H1 (cell line): ENCODE results near the gene BSPRY.
A peak's percentile ranks its signal among the peaks of the same experiment; 100 is the strongest.

Experiments
- ATF2 ChIP-seq: IDR thresholded peaks from 2 replicates; pipeline ENCODE4 v1.6.1; 2012; ENCODE audit warnings: low read length, inconsistent platforms
- ATF3 ChIP-seq: IDR thresholded peaks from 2 replicates; pipeline ENCODE4 v1.6.1; 2011; ENCODE audit warnings: low read depth, mild to moderate bottlenecking, low read length; ENCODE audit not compliant: insufficient read depth
- BRCA1 ChIP-seq: IDR thresholded peaks from 2 replicates; pipeline ENCODE4 v1.6.1; 2012; ENCODE audit warnings: low read depth, low read length, improper control_type of control experiment
- CEBPB ChIP-seq: IDR thresholded peaks from 2 replicates; pipeline ENCODE4 v1.6.1; 2012; ENCODE audit warnings: low read depth, low read length
- CTCF ChIP-seq, 3 experiments: IDR thresholded peaks; 1 replicate in 2 of 3; 2 replicates in 1 of 3; pipeline versions ENCODE4 v1.5.1 to v1.6.1; 2011; ENCODE audit warnings: low read length in 3 of 3, mild to moderate bottlenecking in 3 of 3, inconsistent platforms in 2 of 3, low read depth in 1 of 3, moderate library complexity in 1 of 3; ENCODE audit not compliant: insufficient read depth in 1 of 3; ENCODE audit errors: control extremely low read depth in 1 of 3
- HDAC6 ChIP-seq: IDR thresholded peaks from one replicate; pipeline ENCODE4 v1.7.1; 2012; ENCODE audit warnings: low read depth, mild to moderate bottlenecking, inconsistent platforms, low read length, moderate library complexity
- JUN ChIP-seq: IDR thresholded peaks from 2 replicates; pipeline ENCODE4 v1.6.1; 2011; ENCODE audit warnings: low read depth, mild to moderate bottlenecking, improper control_type of control experiment, low read length
- POLR2A ChIP-seq, 2 experiments: IDR thresholded peaks; 1 replicate in 1 of 2; 2 replicates in 1 of 2; pipeline ENCODE4 v1.6.1; 2011; ENCODE audit warnings: low read depth in 2 of 2, low read length in 2 of 2, mild to moderate bottlenecking in 2 of 2; ENCODE audit errors: control extremely low read depth in 1 of 2
- SIX5 ChIP-seq: IDR thresholded peaks from 2 replicates; pipeline ENCODE4 v1.6.1; 2011; ENCODE audit warnings: mild to moderate bottlenecking, low read depth, low read length
- TAF1 ChIP-seq: IDR thresholded peaks from 2 replicates; pipeline ENCODE4 v1.6.1; 2011; ENCODE audit warnings: mild to moderate bottlenecking, low read depth, low read length
- TBP ChIP-seq: IDR thresholded peaks from 2 replicates; pipeline ENCODE4 v1.6.1; 2011; ENCODE audit warnings: low read depth, low read length, improper control_type of control experiment
- ZNF274 ChIP-seq: IDR thresholded peaks from 2 replicates; pipeline ENCODE4 v1.7.0; 2012; ENCODE audit warnings: low read length, borderline replicate concordance; ENCODE audit errors: extremely low read depth

- TF ChIP-seq CEBPB (no peak), TAF1 (no peak), CTCF (IDR thresholded peaks at IDR 0.05; ENCODE audit: control extremely low read depth in 1 of 3, insufficient read depth in 1 of 3, low read depth in 1 of 3, low read length in 3 of 3) (peak in 2 of 3 experiments; percentile 39 to 43; a peak in 2 of 4 replicates), ATF3 (no peak), SIX5 (no peak), JUN (no peak), ATF2 (no peak), HDAC6 (no peak), POLR2A (IDR thresholded peaks at IDR 0.05; ENCODE audit: control extremely low read depth in 1 of 2, low read depth in 2 of 2, low read length in 2 of 2) (no peak), TBP (no peak), BRCA1 (no peak), ZNF274 (no peak)
Measured at GRCh38 chr9:113309204-113309813, 40.0 kb upstream of the BSPRY start.
